22Rv1 (cell line): ENCODE measurements around the gene GDA.
"Not testable (repeated sequence)": the region's sequence is repeated elsewhere in the genome, so short reads cannot be mapped to it uniquely, and the experiment has no call there.

Experiments
- H3K27ac ChIP-seq: fragments of 450-650 bp; 2 replicates; pipeline ENCODE4 v1.5.1; 2017
- CTCF ChIP-seq: fragments of 450-650 bp; IDR thresholded peaks from 2 replicates; pipeline ENCODE4 v1.5.1; 2017; ENCODE audit warnings: mild to moderate bottlenecking
- ZFX ChIP-seq: fragments of 450-650 bp; IDR thresholded peaks from 2 replicates; pipeline ENCODE4 v1.6.1; 2017; ENCODE audit warnings: antibody characterized with exemption, borderline replicate concordance

Gene GDA

GRCh38 chr9:72254901-72255545 is 105.8 kb downstream of the GDA start:
- H3K27ac ChIP-seq = no peak overlapping the region
- TF ChIP-seq ZFX = no peak
- TF ChIP-seq CTCF = 0 out of 2 replicates have a peak, but pooled peaks have one; percentile 4

- H3K27ac ChIP-seq = no peak overlapping the region
- 0 out of 2 replicates have a peak, but pooled peaks have one; percentile 1 for TF ChIP-seq CTCF
- no peak for TF ChIP-seq ZFX
Observed at GRCh38 chr9:72255569-72255968, 106.3 kb downstream of the GDA start.

GRCh38 chr9:72256931-72257330 is 107.7 kb downstream of the GDA start:
- TF ChIP-seq CTCF = no peak
- TF ChIP-seq ZFX = no peak
- H3K27ac ChIP-seq = no peak overlapping the region

GRCh38 chr9:72257814-72258213 is 108.6 kb downstream of the GDA start:
- TF ChIP-seq ZFX (no peak), CTCF (no peak)
- H3K27ac ChIP-seq = no peak overlapping the region

GRCh38 chr9:72262063-72262462 is 112.8 kb downstream of the GDA start:
- no peak for TF ChIP-seq ZFX
- TF ChIP-seq CTCF = no peak
- H3K27ac ChIP-seq = no peak overlapping the region

- no peak overlapping the region for H3K27ac ChIP-seq
- TF ChIP-seq CTCF (no peak), ZFX (no peak)
Observed at GRCh38 chr9:72263572-72263971, 114.3 kb downstream of the GDA start.

- TF ChIP-seq ZFX (no peak), CTCF (no peak)
- H3K27ac ChIP-seq = no peak overlapping the region
Observed at GRCh38 chr9:72268961-72269360, 119.7 kb downstream of the GDA start.

- H3K27ac ChIP-seq = not testable (repeated sequence)
Observed at GRCh38 chr9:72270359-72270758, 121.1 kb downstream of the GDA start.
